ENCODE measurements around the gene FZD4.

GRCh38 chr11:86912238-86912637 is 43.0 kb downstream of the FZD4 start:
- no peak for TF ChIP-seq POLR2A (IDR thresholded peaks at IDR 0.05; ENCODE audit: low read length)
- no peak for TF ChIP-seq GATA1 (IDR thresholded peaks at IDR 0.05; ENCODE audit: low read depth, low read length)
